Hippocampal formation (tissue), 2 donors: ENCODE results near the gene ABCB10.
A peak's percentile ranks its signal among the peaks of the same experiment; 100 is the strongest.
"Not testable (repeated sequence)": the region's sequence is repeated elsewhere in the genome, so short reads cannot be mapped to it uniquely, and the experiment has no call there.

ENCODE experiments used
- DNase-seq, 2 donors: peaks; one replicate each; lab custom pipeline; 2025; lab: John Stamatoyannopoulos, UW

ABCB10 gene

DNA sequence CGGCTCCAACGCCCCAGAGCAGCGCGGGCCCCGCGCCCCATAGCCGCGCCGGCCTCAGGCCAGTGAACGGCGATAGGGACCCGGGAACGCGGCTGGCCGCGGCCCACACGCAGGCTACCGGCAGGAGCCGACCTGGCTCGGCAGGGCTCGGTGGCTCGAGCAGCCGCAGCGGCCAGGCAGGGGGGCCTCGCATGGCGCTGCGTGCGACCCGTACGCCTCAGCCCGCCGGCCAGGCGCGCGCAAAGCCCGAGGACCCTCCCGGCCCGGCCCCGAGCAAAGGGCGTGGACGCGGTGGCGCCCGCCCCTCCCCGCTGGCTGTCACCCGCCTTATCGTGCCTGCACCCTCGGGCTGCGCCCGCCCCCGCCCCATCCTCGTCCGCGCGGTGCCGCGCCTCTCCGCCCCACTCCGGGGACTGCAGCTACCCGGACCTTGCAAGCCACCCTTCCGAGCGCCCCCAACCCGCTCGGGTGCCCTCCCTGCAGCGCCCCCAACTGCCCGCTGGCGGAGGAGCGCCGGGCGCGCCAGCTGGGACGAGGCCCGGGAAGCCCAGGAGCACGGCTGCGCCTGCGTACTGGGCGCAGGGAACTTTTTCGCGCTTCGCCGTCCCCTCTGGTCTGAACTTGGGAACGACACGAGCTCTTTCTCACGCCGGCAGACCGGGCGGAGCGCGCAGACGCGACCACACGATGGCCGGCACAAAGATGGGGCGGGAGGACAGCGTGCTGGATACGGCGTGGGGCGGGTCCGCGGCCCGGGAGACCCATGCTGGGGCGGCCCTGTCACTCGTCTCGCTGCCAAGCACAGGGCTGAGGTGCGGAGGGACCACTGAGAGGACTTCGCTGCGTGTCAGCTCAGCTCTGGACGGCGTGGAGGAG is at the start of gene ABCB10:
Gene ABCB10 (minus strand): TSS at position 248 of the 876 bp plus-strand sequence. CDS start 55 bp downstream, at position 193.
- peak; percentile 92 to 95 for DNase-seq

DNA sequence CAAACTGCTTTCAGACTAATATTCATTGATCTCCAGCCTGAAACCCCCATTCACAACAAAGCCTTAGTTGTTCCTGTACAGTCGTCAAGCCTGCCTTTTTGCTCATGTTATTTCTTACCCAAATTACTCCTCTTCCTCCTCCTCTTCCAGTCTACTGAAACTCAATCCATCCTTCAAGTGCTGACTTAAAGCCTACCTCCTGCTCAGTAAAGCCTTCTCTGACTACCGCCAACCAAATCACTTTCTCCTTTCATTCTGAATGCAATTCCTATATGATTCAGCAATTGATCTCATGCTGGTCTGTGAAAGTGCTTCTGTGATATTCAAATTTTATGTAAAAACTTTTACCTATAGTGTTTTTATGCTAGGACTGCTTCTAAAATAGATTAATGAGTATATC is 48.9 kb upstream of the ABCB10 start:
- DNase-seq: no peak

DNA sequence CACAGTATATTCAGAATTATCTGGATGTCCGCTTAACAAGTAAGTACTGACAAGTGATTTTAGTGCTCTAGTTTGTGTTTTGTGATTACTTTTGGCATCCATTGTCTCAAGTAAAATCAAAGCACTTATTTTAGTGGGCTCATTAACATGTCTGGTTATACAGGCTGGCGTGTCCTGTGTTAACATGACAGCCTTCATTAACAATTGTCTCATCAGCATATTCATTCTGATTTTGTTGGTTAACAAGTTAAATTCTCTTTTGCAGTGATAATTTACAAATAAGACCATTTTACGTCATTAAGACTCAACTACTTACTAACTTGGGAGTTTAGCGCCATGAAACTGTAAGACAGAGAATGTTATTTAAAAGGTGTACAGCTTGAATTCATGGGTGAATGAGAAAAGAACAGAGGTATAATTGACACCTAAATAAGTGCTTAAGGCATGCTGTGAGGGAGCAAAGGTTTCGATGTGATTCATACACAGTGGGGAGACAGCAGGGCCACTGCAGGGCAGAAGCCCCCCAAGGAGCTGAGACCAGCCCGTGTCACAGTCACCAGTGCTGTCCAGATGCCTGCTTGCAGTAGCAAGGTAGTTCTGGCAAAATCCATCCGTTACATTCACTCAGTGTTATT is 45.0 kb upstream of the ABCB10 start:
- DNase-seq: no peak

DNA sequence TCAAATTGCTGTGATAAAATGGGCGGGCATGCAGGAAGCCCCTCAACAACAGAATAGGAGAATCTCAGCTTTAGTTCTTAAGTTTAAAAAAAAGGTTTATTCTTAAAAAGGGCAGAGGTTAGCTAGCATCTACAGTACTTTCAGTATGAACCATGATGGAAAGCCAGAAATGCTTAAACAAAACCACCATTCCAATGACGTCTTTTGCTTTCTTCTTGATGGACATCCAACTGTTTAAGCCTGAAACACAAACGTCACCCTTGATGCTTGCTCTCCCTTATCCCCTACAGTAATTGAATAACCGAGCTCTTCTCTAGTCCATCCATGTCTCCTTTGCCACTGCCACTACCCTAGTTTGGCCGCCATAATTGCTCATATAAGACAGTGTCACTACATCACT is 41.7 kb upstream of the ABCB10 start:
- DNase-seq: no peak

DNA sequence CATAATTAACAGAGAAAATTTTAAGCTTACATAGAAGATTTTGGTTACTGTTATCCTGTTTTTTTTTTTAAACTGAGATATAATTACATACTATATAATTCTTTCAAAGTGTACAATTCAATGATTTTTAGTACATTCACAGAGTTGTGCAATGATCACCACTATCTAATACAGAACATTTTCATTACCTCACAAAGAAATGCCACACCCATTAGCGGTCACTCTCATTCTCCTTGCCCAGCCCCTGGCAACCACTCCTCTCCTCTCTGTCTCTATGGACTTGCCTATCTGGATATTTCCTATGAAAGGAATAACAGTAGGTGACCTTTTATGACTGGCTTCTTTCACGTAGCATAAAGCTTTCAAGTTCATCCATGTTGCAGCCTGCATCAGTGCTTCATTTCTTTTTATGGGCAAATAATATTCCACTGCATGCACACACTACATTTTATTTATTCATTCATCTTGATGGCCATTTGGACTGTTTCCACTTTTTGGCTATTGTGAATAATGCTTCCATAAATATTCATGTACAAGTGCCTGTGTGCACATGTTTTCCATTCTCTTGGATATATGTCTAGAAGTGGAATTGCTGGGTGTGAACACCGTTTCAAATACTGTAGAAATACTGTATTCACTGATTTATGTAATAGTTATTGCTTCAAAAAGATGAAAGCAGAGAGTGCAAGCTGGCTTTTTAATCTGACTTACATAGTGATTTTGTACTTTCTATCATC is 40.9 kb upstream of the ABCB10 start:
- DNase-seq: no peak

DNA sequence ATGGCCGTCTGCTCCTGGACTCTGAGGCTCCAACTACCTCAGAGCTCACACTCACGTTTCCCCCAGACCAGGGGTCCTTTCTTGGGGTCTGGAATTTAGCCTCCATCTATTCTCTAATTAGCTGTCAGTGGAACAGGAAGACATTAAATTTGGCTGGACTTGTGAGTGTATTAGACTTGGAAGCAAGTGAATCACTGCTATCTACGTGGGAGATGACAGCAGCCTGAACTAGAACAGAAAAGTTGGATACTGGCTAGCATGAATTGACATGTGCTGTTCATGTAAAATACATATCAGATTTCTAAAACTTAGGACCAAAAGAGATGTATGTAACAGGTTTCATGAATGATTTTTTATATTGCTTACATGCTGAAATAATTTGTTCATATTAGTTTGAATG is 39.4 kb upstream of the ABCB10 start:
- no peak for DNase-seq

DNA sequence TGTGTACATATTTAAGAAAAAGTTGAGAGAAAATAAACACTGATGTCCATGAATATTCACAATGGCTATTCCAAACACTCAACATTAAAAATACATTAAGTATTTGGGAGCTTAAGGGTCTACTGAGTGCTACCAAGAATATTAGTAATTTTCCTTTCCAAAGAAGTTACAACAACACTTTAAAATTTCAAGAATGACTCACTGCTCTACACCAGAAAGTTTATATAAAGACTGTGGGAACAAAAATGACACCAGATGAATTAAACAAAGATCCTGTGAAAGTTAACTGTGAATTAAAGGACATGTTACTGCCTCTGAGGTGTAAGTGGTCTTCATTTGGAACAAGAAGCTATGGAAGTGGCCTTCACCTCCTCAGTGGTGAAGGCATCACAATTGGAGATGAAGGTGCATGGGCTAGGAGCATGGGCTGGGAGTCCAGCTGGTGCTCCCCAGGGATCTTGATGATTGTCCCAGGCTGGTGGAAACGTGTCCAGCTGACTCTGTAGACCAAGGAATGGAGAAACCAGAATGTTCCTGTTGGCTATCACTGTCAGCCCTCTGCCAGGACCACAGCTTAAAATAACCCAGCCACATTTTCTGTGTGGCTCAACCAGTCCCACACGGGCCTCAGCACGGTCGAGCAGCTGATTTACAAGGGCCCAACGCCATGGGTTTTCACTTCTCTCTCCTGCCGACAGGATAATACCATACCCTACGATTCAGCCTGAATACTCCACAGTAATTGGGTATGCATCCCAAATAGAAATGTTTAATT is 38.6 kb upstream of the ABCB10 start:
- no peak for DNase-seq

DNA sequence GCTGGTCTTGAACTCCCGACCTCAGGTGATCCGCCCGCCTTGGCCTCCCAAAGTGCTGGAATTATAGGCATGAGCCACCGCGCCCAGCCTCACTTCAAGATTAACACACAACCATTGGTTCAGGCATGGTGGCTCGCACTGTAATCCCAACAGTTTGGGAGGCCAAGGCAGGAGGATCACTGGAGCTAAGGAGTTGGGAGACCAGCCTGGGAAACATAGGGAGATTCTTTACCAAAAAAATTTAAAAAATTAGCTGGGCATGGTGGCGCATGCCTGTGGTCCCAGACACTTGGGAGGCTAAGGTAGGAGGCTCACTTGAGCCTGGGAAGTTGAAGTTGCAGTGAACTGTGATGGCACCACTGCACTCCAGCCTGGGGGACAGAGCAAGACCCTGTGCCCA is 37.4 kb upstream of the ABCB10 start:
- not testable (repeated sequence) for DNase-seq

DNA sequence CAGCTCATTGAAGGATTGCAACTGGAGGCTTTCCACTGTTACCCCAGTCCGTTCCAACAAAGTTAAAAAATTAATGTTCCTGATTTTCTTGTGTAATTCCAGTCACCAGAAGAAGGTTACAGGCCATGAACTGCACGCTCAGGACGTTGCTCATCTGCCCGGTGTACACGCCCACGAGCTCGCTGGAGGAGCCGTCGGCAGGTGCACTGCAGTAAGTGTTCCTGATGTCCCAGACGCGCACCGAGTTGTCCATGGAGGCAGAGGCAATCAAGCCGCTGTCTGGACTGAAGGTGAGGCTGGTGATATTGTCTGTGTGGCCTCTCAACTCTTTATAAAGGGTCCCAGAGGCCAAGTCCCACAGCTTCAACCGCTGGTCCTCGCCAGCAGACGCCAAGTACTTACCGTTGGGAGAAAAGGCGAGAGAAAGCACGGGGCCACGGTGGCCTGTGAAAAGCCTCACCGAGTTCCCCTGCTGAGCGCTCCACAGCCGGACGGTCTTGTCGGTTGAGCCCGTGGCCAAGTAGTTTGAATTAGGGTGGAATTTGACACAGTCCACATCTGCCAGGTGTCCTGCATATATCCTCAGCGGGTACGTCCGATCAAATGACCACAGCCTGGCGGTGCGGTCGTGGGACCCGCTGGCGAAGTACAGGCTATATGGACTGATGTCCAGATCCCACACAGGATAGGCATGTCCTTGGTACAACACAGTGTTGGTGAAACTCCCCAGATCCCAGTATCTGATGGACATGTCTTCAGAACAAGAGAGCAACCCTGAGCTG is 35.9 kb upstream of the ABCB10 start:
- DNase-seq: no peak

DNA sequence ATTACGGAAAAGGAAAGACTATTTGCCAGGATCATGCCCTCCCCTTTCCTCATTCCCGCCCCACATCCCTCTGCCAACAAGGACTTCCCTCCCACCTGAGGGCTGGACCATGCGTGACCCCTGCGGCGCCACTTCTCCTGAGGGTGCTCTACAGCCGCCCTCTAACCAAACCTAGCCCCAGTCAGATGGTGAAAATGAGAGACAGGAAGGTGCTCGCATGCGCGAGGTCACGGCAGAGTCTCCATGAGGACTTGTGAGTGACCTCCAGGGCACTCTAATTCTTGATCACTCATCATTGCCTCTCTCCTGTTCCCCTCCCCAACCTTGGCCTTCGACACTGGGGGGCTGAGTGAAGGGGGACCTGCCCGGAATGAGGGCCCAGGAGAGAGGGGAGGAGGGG is 35.3 kb upstream of the ABCB10 start:
- DNase-seq: no peak

DNA sequence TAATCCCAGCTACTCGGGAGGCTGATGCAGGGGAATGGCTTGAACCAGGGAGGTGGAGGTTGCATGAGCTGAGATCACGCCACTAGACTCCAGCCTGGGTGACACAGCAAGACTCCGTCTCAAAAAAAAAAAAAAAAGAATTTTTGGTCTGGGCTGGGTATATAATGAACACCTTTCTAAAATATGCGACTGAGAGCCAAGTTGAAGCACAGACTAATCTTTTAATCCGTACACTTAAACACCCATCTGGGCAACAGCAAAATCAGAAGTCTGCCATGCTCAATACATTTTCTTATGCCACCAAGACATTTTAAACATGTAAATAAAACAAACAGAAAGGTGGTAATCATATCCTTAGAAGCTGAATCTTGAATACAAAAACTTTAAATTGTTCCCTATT is 31.6 kb upstream of the ABCB10 start:
- no peak for DNase-seq

DNA sequence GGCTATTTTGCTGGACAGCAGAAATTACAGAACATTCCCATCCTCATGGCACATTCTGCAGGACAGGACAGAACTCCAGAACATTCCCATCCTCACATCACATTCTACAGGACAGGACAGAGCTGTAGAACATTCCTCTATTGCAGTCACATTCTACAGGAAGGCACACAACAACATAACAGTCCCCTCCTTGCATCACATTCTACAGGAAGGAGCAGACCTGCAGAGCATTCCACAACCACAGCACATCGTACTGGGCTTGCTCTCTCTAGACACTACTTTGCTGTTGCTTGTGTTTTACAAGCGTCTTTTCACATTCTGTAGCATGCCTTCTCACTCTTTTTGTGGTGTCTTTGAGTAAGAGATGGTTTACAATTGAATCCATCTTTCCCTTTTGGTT is 26.8 kb upstream of the ABCB10 start:
- DNase-seq: no peak

DNA sequence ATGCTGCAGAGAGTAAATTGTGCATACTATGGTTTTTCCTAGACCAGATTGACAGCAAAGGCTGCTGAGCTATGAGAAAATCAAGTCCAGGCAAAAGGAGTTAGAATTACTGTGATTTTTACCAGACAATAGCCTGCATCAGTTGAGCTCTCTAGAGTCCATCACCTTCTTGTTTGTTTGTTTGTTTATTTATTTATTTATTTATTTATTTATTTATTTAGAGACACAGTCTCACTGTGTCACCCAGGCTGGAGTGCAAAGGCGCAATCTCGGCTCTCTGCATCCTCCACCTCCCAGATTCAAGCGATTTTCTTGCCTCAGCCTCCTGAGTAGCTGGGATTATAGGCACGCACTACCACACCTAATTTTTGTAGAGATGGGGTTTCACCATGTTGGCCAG is 24.2 kb upstream of the ABCB10 start:
- DNase-seq: no peak

DNA sequence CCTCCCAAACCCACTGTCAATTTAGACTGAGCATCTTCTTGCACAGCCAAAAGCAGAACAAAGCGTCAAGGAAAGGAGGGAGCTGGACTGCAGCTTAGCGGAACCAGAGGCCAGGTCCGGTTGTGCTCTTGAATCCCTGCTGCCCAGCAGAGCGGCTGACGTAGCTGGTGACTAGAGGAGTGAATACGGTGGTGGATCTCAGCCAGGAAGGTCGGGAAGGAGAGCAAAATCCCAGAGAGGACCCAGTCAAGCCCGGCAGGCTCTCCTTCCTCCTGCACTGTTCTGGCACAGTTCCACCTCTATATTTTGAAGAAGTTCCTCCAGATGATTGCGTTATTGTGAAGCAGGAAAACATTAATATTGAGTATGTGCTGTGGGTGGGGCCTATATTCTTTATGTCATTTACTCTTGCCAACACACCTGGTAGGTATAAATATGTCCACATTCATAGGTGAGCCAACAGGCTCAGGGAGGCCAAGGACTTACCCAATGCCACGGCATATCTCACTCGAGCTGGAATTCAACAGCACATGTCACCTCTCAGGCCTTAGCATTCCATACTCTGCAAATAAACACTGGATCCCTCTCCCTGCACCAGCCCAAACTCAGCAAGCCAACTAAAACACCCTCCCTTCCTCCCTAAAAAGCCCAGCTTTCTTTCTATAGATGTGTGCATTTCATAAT is 23.6 kb upstream of the ABCB10 start:
- peak in 1 of 2 donors; percentile 19 for DNase-seq

DNA sequence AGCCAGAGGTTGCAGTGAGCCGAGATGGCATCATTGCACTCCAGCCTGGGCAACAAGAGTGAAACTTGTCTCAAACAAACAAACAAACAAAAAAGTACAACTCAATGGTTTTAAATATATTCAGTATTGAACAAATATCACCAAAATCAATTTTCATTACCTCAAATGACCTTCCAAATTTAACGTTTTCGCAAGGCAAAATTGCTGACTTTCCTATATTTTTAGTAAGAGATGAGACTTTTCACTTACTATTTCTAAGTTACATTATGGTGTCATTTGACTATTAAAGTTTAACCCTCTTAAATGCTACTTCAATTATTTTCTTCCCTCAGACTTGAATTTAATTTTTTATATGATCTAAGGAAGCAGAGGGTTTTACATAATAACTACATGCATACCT is 23.0 kb upstream of the ABCB10 start:
- DNase-seq: no peak

DNA sequence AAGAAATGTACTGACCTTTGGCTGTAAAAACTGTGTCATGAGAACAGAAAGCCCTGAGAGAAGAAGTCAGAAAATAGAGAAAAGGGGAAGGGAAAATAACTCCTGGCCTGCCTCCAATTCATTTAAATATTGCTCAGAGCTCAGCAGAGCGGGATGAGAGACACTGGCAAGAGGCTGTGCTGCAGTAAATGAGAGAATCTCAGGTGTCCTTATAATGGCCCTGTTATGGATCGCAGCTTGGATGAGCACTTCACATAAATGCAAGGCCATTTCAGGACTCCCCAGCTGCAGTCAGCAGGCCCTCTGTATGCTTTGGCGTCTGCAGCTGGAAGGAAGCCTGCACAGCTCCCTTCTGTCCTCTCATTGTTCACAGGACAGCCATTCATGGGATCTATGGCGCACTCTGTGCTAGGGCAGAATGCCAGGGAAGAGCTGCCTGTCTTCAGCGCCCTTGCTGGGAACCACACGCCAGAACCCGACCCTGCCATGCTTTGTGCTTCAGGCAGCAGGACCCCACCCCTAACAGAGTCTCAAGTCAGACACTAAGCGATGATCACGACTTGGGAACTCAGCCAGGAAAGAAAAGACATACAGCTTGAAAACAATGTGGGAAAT is 20.7 kb upstream of the ABCB10 start:
- peak; percentile 87 to 94 for DNase-seq

DNA sequence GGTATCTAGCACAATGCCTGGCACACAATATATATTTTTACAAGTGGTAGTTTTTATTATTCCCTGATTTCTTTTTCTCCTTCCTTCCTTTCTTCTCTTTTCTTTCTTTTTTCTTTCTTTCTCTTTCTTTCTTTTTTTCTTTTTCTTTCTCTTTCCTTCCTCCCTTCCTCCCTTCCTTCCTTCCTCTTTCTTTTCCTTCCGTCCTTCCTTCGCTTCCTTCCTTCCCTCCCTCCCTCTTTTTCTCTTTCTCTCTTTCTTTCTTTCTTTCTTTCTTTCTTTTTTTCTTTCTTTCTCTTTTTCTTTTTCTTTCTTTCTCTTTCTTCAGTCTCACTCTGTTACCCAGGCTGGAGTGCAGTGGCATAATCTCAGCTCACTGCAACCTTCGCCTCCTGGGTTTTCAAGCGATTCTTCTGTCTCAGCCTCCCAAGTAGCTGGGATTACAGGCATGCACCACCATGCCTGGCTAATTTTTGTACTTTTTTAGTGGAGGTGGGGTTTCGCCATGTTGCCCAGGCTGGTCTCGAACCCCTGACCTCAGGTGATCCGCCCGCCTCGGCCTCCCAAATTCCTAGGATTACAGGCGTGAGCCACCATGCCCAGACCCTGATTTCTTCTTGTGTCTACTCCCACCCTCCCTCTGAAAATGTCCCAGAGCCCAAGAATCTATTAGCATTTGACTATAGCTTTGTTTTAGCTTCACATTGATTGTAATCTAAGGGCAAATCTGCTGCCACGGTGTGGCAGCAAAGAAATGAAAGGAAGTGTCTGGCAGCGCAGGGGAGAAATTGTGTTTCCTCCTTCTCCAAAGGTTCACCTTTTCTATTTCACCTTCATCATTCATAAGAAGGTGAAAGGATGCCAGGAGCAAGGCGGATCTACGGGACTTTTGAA is 19.9 kb upstream of the ABCB10 start:
- no peak for DNase-seq

DNA sequence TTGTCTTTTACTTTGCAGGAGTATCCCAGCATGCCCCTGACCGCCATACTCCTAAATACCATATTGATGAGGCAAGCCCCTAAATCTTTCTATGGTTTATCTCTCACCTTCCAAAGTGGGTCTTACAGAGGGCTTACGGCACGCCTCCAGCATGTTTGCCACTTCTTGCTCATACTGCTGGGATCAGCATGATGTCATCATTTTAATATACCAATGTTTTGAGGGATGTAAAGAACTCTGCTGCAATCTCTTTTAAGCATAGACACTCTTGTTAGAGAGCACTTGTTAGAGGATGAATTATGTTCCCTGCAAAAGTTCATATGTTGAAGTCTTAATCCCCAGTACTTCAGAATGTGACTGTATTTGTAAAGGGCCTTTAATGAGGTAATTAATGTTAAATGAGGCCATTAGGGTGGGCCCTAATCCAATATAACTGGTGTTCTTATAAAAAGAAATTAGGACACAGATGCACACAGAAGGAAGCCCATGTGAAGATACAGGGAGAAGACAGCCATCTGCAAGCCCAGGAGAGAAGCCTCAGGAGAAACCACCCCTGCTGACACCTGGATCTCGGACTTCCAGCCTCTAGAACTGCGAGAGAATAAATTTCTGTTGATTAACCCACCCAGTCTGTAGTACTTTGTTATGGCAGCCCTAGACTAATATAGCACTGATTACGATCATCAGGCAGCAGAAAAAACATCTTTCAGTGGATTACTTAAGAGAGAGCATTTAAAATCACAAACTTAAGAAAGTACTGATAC is 16.4 kb upstream of the ABCB10 start:
- DNase-seq: no peak
